ENCODE results near the gene STPG4. TPM values are rescaled to one million over a fixed set of nuclear protein-coding genes. Genes with fewer than 3 reads are reported as not detected.

Gene STPG4
- total and polyA plus RNA-seq, 4 experiments from 2014 or later, result 0.58 to 0.72 TPM; not detected in 2

GRCh38 chr2:47056374-47056773 lies 98.7 kb downstream of the STPG4 start:
- Mint-ChIP-seq H3K27me3 (no peaks in the 10 kb centered on the region), H3K4me3 (no peak overlapping the region), H3K4me1 (peaks cover 9 to 39% (median 25%) of the 10 kb centered on the region in 4 donors), H3K9me3 (no peaks in the 10 kb centered on the region), H3K27ac (peak overlapping the region; percentile 20 to 82 (median 66)), H3K36me3 (peaks cover 24 to 64% of the 10 kb centered on the region in 2 donors)
- no peaks in the 10 kb centered on the region for H3K27me3 ChIP-seq (ENCODE audit: insufficient read depth, low read length)
- ChIA-PET POLR2A (ENCODE audit: partially characterized antibody) (no interaction called here), CTCF (ENCODE audit: partially characterized antibody) (no interaction called here)
- no peak for DNase-seq
- no peak overlapping the region for H3K27ac ChIP-seq (ENCODE audit: low read depth, low read length)
- H3K4me3 ChIP-seq (ENCODE audit: low read length in 2 of 2), result no peak overlapping the region
- H3K4me1 ChIP-seq (ENCODE audit: insufficient read depth, low read length), result peaks cover 15% of the 10 kb centered on the region
- no peaks in the 10 kb centered on the region for H3K9me3 ChIP-seq (ENCODE audit: control insufficient read depth in 1 of 2, low read length in 2 of 2)
- intact Hi-C loops (cut with micrococcal nuclease), result no loop called here
- H3K36me3 ChIP-seq (ENCODE audit: insufficient read depth, low read length), result peaks cover 16% of the 10 kb centered on the region

GRCh38 chr2:47054868-47055267 lies 100.2 kb downstream of the STPG4 start:
- peaks cover 15% of the 10 kb centered on the region for H3K4me1 ChIP-seq (ENCODE audit: insufficient read depth, low read length)
- no peak overlapping the region for H3K4me3 ChIP-seq (ENCODE audit: low read length in 2 of 2)
- Mint-ChIP-seq H3K4me3 (no peak overlapping the region), H3K27me3 (no peaks in the 10 kb centered on the region), H3K9me3 (no peaks in the 10 kb centered on the region), H3K36me3 (peaks cover 26 to 70% of the 10 kb centered on the region in 2 donors), H3K4me1 (peaks cover 9 to 39% (median 25%) of the 10 kb centered on the region in 4 donors), H3K27ac (peak overlapping the region in 2 of 7 donors; percentile 63 to 74)
- CTCF ChIA-PET (ENCODE audit: partially characterized antibody), result no interaction called here
- intact Hi-C loops (cut with micrococcal nuclease), result no loop called here
- H3K27me3 ChIP-seq (ENCODE audit: insufficient read depth, low read length), result no peaks in the 10 kb centered on the region
- no peak for DNase-seq
- H3K27ac ChIP-seq (ENCODE audit: low read depth, low read length), result no peak overlapping the region
- H3K9me3 ChIP-seq (ENCODE audit: control insufficient read depth in 1 of 2, low read length in 2 of 2), result no peaks in the 10 kb centered on the region
- POLR2A ChIA-PET (ENCODE audit: partially characterized antibody), result no interaction called here
- peaks cover 21% of the 10 kb centered on the region for H3K36me3 ChIP-seq (ENCODE audit: insufficient read depth, low read length)

- Mint-ChIP-seq H3K27me3 (no peaks in the 10 kb centered on the region), H3K27ac (peak overlapping the region in 2 of 7 donors; percentile 15 to 42), H3K4me1 (peaks cover 9 to 39% (median 23%) of the 10 kb centered on the region in 4 donors), H3K9me3 (no peaks in the 10 kb centered on the region), H3K4me3 (no peak overlapping the region), H3K36me3 (peaks cover 26 to 73% of the 10 kb centered on the region in 2 donors)
- Histone ChIP-seq H3K4me3 (ENCODE audit: low read length in 2 of 2) (no peak overlapping the region), H3K4me1 (ENCODE audit: insufficient read depth, low read length) (peaks cover 15% of the 10 kb centered on the region), H3K9me3 (ENCODE audit: control insufficient read depth in 1 of 2, low read length in 2 of 2) (no peaks in the 10 kb centered on the region), H3K27me3 (ENCODE audit: insufficient read depth, low read length) (no peaks in the 10 kb centered on the region), H3K36me3 (ENCODE audit: insufficient read depth, low read length) (peaks cover 25% of the 10 kb centered on the region), H3K27ac (ENCODE audit: low read depth, low read length) (no peak overlapping the region)
- ChIA-PET POLR2A (ENCODE audit: partially characterized antibody) (no interaction called here), CTCF (ENCODE audit: partially characterized antibody) (no interaction called here)
- DNase-seq, result no peak
- intact Hi-C loops (cut with micrococcal nuclease), result no loop called here
Measured at GRCh38 chr2:47054036-47054555, 101.0 kb downstream of the STPG4 start.

GRCh38 chr2:47052847-47053246 lies 102.3 kb downstream of the STPG4 start:
- H3K27ac Mint-ChIP-seq, result peak overlapping the region in 1 of 7 donors; percentile 29
- H3K4me3 Mint-ChIP-seq, result no peak overlapping the region
- no peak for DNase-seq
- Histone ChIP-seq H3K27ac (ENCODE audit: low read depth, low read length) (no peak overlapping the region), H3K4me1 (ENCODE audit: insufficient read depth, low read length) (peaks cover 15% of the 10 kb centered on the region), H3K27me3 (ENCODE audit: insufficient read depth, low read length) (no peaks in the 10 kb centered on the region), H3K9me3 (ENCODE audit: control insufficient read depth in 1 of 2, low read length in 2 of 2) (no peaks in the 10 kb centered on the region), H3K36me3 (ENCODE audit: insufficient read depth, low read length) (peaks cover 25% of the 10 kb centered on the region), H3K4me3 (ENCODE audit: low read length in 2 of 2) (no peak overlapping the region)
- intact Hi-C loops (cut with micrococcal nuclease), result no loop called here
- H3K9me3 Mint-ChIP-seq, result no peaks in the 10 kb centered on the region
- POLR2A ChIA-PET (ENCODE audit: partially characterized antibody), result no interaction called here
- H3K27me3 Mint-ChIP-seq, result no peaks in the 10 kb centered on the region
- H3K36me3 Mint-ChIP-seq, result peaks cover 29 to 80% of the 10 kb centered on the region in 2 donors
- CTCF ChIA-PET (ENCODE audit: partially characterized antibody), result no interaction called here
- H3K4me1 Mint-ChIP-seq, result peaks cover 9 to 34% (median 21%) of the 10 kb centered on the region in 4 donors

GRCh38 chr2:47051562-47051961 lies 103.5 kb downstream of the STPG4 start:
- no peaks in the 10 kb centered on the region for H3K27me3 ChIP-seq (ENCODE audit: insufficient read depth, low read length)
- no peak overlapping the region for H3K4me3 Mint-ChIP-seq
- H3K36me3 ChIP-seq (ENCODE audit: insufficient read depth, low read length), result peaks cover 29% of the 10 kb centered on the region
- H3K4me3 ChIP-seq (ENCODE audit: low read length in 2 of 2), result no peak overlapping the region
- H3K27me3 Mint-ChIP-seq, result no peaks in the 10 kb centered on the region
- H3K4me1 ChIP-seq (ENCODE audit: insufficient read depth, low read length), result peaks cover 5% of the 10 kb centered on the region
- H3K9me3 ChIP-seq (ENCODE audit: control insufficient read depth in 1 of 2, low read length in 2 of 2), result no peaks in the 10 kb centered on the region
- no peak overlapping the region for H3K27ac Mint-ChIP-seq
- H3K36me3 Mint-ChIP-seq, result peaks cover 29 to 83% of the 10 kb centered on the region in 2 donors
- ChIA-PET POLR2A (ENCODE audit: partially characterized antibody) (no interaction called here), CTCF (ENCODE audit: partially characterized antibody) (no interaction called here)
- no peak for DNase-seq
- no peaks in the 10 kb centered on the region for H3K9me3 Mint-ChIP-seq
- no peak overlapping the region for H3K27ac ChIP-seq (ENCODE audit: low read depth, low read length)
- H3K4me1 Mint-ChIP-seq, result peaks cover 6 to 25% (median 12%) of the 10 kb centered on the region in 4 donors
- intact Hi-C loops (cut with micrococcal nuclease), result no loop called here

- Mint-ChIP-seq H3K36me3 (peaks cover 31 to 84% of the 10 kb centered on the region in 2 donors), H3K27me3 (no peaks in the 10 kb centered on the region), H3K4me1 (peaks cover 5 to 19% (median 6%) of the 10 kb centered on the region in 4 donors), H3K27ac (peak overlapping the region in 1 of 7 donors; percentile 17), H3K9me3 (no peaks in the 10 kb centered on the region), H3K4me3 (no peak overlapping the region)
- Histone ChIP-seq H3K4me3 (ENCODE audit: low read length in 2 of 2) (no peak overlapping the region), H3K9me3 (ENCODE audit: control insufficient read depth in 1 of 2, low read length in 2 of 2) (no peaks in the 10 kb centered on the region), H3K36me3 (ENCODE audit: insufficient read depth, low read length) (peaks cover 32% of the 10 kb centered on the region), H3K27me3 (ENCODE audit: insufficient read depth, low read length) (no peaks in the 10 kb centered on the region), H3K27ac (ENCODE audit: low read depth, low read length) (no peak overlapping the region), H3K4me1 (ENCODE audit: insufficient read depth, low read length) (no peaks in the 10 kb centered on the region)
- no peak for DNase-seq
- POLR2A ChIA-PET (ENCODE audit: partially characterized antibody), result no interaction called here
- intact Hi-C loops (cut with micrococcal nuclease), result no loop called here
- CTCF ChIA-PET (ENCODE audit: partially characterized antibody), result no interaction called here
Measured at GRCh38 chr2:47050762-47051161, 104.3 kb downstream of the STPG4 start.

GRCh38 chr2:47050021-47050760 lies 104.9 kb downstream of the STPG4 start:
- Histone ChIP-seq H3K9me3 (ENCODE audit: control insufficient read depth in 1 of 2, low read length in 2 of 2) (no peaks in the 10 kb centered on the region), H3K27me3 (ENCODE audit: insufficient read depth, low read length) (no peaks in the 10 kb centered on the region), H3K27ac (ENCODE audit: low read depth, low read length) (no peak overlapping the region), H3K36me3 (ENCODE audit: insufficient read depth, low read length) (peaks cover 38% of the 10 kb centered on the region), H3K4me3 (ENCODE audit: low read length in 2 of 2) (no peak overlapping the region), H3K4me1 (ENCODE audit: insufficient read depth, low read length) (no peaks in the 10 kb centered on the region)
- Mint-ChIP-seq H3K4me1 (peaks cover 2 to 17% (median 3%) of the 10 kb centered on the region in 4 donors), H3K4me3 (no peak overlapping the region), H3K27ac (peak overlapping the region in 1 of 7 donors; percentile 46), H3K27me3 (no peaks in the 10 kb centered on the region), H3K36me3 (peaks cover 32 to 86% of the 10 kb centered on the region in 2 donors), H3K9me3 (no peaks in the 10 kb centered on the region)
- intact Hi-C loops (cut with micrococcal nuclease), result no loop called here
- POLR2A ChIA-PET (ENCODE audit: partially characterized antibody), result no interaction called here
- DNase-seq, result no peak
- CTCF ChIA-PET (ENCODE audit: partially characterized antibody), result no interaction called here
